Measurements from ENCODE around the gene HOXC11.

DNA sequence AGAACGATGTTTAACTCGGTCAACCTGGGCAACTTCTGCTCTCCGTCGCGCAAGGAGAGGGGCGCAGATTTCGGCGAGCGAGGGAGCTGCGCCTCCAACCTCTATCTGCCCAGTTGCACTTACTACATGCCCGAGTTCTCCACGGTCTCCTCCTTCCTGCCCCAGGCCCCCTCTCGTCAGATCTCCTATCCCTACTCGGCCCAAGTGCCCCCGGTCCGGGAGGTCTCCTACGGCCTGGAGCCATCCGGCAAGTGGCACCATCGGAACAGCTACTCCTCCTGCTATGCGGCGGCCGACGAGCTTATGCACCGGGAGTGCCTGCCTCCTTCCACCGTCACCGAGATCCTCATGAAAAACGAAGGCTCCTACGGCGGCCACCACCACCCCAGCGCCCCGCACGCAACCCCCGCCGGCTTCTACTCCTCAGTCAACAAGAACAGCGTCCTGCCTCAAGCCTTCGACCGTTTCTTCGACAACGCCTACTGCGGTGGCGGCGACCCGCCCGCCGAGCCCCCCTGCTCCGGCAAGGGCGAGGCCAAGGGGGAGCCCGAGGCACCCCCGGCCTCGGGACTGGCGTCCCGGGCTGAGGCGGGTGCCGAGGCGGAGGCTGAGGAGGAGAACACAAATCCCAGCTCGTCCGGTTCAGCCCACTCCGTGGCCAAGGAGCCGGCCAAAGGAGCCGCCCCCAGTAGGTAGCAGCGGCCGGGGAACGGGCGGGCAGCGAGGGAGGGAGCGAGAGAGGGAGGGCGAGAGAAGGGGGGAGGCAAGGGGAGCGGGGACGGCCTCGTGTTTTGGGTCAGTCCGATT lies 513 bp downstream of the HOXC11 start:
- TF ChIP-seq ZNF274 (IDR thresholded peaks at IDR 0.05; ENCODE audit: low read depth, low read length) (no peak), YY1 (IDR thresholded peaks at IDR 0.05; ENCODE audit: insufficient read depth, insufficient read length) (no peak)
